Esophagus muscularis mucosa (tissue), 3 donors: Measurements from ENCODE around the gene SLC40A1.

ENCODE experiments used
- POLR2A ChIP-seq: fragments of 450-650 bp; IDR thresholded peaks from one replicate; pipeline ENCODE4 v1.6.1; 2017; ENCODE audit warnings: antibody characterized with exemption, moderate library complexity, mild to moderate bottlenecking, low read depth
- POLR2AphosphoS5 ChIP-seq, 2 donors: sonication (generic); formaldehyde crosslinking; IDR thresholded peaks; one replicate each; pipeline ENCODE4 v1.6.1; 2017; ENCODE audit warnings: antibody characterized with exemption in 2 of 2
- TF ChIP-seq, protein P1 (sequence below), 3 experiments: fragments of 200-600 bp in 2 of 3; fragments of 450-650 bp in 1 of 3; sonication (generic) in 2 of 3; IDR thresholded peaks; one replicate each; pipeline ENCODE4 v1.5.1; 2017 to 2019; ENCODE audit warnings: antibody characterized with exemption in 3 of 3, mild to moderate bottlenecking in 2 of 3, moderate library complexity in 1 of 3

DNA sequence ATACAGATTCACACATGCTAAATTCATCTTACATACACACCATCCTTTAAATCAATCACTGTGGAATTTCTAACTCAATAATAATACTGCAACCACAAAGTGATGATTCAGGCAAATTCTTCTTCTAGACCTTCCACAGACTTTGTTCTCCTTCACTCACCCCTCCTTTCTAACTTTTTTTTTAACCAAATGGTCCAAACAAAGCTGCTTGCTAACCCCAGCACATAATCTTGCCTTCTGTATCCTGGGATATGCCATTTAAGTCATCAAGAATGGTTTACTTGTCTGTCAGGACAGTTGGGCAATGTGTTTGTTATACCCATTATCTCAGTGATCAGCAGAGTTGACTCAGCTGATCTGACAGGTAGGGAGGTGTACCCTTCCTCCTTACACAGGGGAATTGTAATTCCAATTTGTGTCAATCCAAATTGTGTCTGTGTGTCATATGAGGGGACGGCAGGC lies 10.0 kb downstream of the SLC40A1 start:
- TF ChIP-seq, protein P1, sequence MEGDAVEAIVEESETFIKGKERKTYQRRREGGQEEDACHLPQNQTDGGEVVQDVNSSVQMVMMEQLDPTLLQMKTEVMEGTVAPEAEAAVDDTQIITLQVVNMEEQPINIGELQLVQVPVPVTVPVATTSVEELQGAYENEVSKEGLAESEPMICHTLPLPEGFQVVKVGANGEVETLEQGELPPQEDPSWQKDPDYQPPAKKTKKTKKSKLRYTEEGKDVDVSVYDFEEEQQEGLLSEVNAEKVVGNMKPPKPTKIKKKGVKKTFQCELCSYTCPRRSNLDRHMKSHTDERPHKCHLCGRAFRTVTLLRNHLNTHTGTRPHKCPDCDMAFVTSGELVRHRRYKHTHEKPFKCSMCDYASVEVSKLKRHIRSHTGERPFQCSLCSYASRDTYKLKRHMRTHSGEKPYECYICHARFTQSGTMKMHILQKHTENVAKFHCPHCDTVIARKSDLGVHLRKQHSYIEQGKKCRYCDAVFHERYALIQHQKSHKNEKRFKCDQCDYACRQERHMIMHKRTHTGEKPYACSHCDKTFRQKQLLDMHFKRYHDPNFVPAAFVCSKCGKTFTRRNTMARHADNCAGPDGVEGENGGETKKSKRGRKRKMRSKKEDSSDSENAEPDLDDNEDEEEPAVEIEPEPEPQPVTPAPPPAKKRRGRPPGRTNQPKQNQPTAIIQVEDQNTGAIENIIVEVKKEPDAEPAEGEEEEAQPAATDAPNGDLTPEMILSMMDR (IDR thresholded peaks at IDR 0.05), result no peak
- TF ChIP-seq POLR2A (no peak), POLR2AphosphoS5 (IDR thresholded peaks at IDR 0.05) (no peak)
